OCI-LY7 (cell line): Measurements from ENCODE around the gene VPS4A. TPM values are rescaled to one million over a fixed set of nuclear protein-coding genes. Genes with fewer than 3 reads are reported as not detected.

ENCODE experiments used
- BruUV-seq: library from RNA; stranded (reverse); fragments of 400-500 nt; replicated peaks from 2 replicates; lab custom pipeline; 2021; lab: Mats Ljungman, UMichigan
- CTCF ChIA-PET: fragments of 300-600 bp; sonication (Branson Sonifier 250); formaldehyde crosslinking; loops from one replicate; lab custom pipeline; 2022; ENCODE audit warnings: antibody characterized with exemption; ENCODE audit not compliant: unreplicated experiment; lab: Charles Lee
- POLR2A ChIA-PET: fragments of 300-600 bp; sonication (Branson Sonifier 250); formaldehyde crosslinking; loops from one replicate; lab custom pipeline; 2022; ENCODE audit warnings: antibody characterized with exemption; lab: Charles Lee
- DNase-seq: peaks from one replicate; pipeline ENCODE4 v3.0.0-alpha.2; 2015; ENCODE audit warnings: low spot score
- H2AFZ ChIP-seq: fragments of 200-600 bp; sonication (generic), shearing (Covaris generic); 2 replicates; pipeline ENCODE4 v1.6.1; 2014; ENCODE audit warnings: mild to moderate bottlenecking, antibody characterized with exemption, low read length, moderate library complexity
- H3K27ac ChIP-seq: fragments of 200-600 bp; sonication (generic); 2 replicates; pipeline ENCODE4 v1.5.1; 2014; ENCODE audit warnings: mixed run types, low read depth, mild to moderate bottlenecking, moderate library complexity, low read length, inconsistent platforms; ENCODE audit not compliant: poor library complexity, severe bottlenecking
- H3K36me3 ChIP-seq: fragments of 200-600 bp; sonication (generic); 2 replicates; pipeline ENCODE4 v1.6.1; 2014; ENCODE audit warnings: mild to moderate bottlenecking, antibody characterized with exemption, low read length, moderate library complexity, mixed read lengths; ENCODE audit not compliant: insufficient read depth
- H3K4me1 ChIP-seq: fragments of 200-600 bp; sonication (generic); 2 replicates; pipeline ENCODE4 v1.5.1; 2014; ENCODE audit warnings: mild to moderate bottlenecking, low read length; ENCODE audit not compliant: insufficient read depth, poor library complexity, severe bottlenecking
- H3K4me2 ChIP-seq: fragments of 200-600 bp; sonication (generic); 2 replicates; pipeline ENCODE4 v1.6.1; 2014; ENCODE audit warnings: mild to moderate bottlenecking, low read length
- H3K4me3 ChIP-seq: fragments of 200-600 bp; sonication (generic); 2 replicates; pipeline ENCODE4 v1.5.1; 2014; ENCODE audit warnings: mild to moderate bottlenecking, low read depth, low read length; ENCODE audit not compliant: poor library complexity, severe bottlenecking
- H3K79me2 ChIP-seq: fragments of 200-600 bp; sonication (generic); 2 replicates; pipeline ENCODE4 v1.6.1; 2016; ENCODE audit warnings: low read depth, mild to moderate bottlenecking, low read length, moderate library complexity, mixed read lengths; ENCODE audit not compliant: insufficient read depth
- H3K9me2 ChIP-seq: fragments of 200-600 bp; sonication (generic); 2 replicates; pipeline ENCODE4 v1.6.1; 2016; ENCODE audit warnings: mild to moderate bottlenecking, low read length, mixed read lengths; ENCODE audit not compliant: insufficient read depth
- H3K9me3 ChIP-seq: fragments of 200-600 bp; sonication (generic); 2 replicates; pipeline ENCODE4 v1.6.1; 2014; ENCODE audit warnings: mild to moderate bottlenecking, mixed run types, low read length, mixed read lengths
- H4K20me1 ChIP-seq: fragments of 200-600 bp; sonication (generic); 2 replicates; pipeline ENCODE4 v1.6.1; 2014; ENCODE audit warnings: mild to moderate bottlenecking, antibody characterized with exemption, low read length, moderate library complexity, mixed read lengths; ENCODE audit not compliant: insufficient read depth
- CTCF ChIP-seq: fragments of 200-600 bp; sonication (generic); conservative IDR thresholded peaks from 2 replicates; pipeline ENCODE4 v1.5.1; 2014; ENCODE audit warnings: mild to moderate bottlenecking, antibody characterized with exemption, low read length, moderate library complexity, mixed read lengths
- EZH2phosphoT487 ChIP-seq: fragments of 200-600 bp; sonication (generic); IDR thresholded peaks from 2 replicates; pipeline ENCODE4 v1.6.1; 2018; ENCODE audit warnings: low read depth, borderline replicate concordance, mild to moderate bottlenecking, mixed run types, antibody characterized with exemption, low read length, moderate library complexity, mixed read lengths
- intact Hi-C: fragments of 100-400 bp; cut with micrococcal nuclease; formaldehyde crosslinking; loops from one replicate; pipeline ENCODE4 v1.10.0; 2022; ENCODE audit not compliant: unreplicated experiment
- total RNA-seq, 2 experiments: library from RNA; depleted of rRNA in 1 of 2; stranded (reverse); fragments of >200 nt in 1 of 2; shearing (Covaris generic) in 1 of 2; gene quantifications; 2 replicates each; pipeline ENCODE4 v1.2.3, GENCODE V29; 2014 to 2022

The VPS4A gene
- total RNA-seq, 2 experiments from 2014 or later, result 33.3 to 33.7 TPM

- DNase-seq, result no peak
- no peak overlapping the region for H3K4me3 ChIP-seq
- no peak overlapping the region for H3K27ac ChIP-seq
- ChIA-PET CTCF (no interaction called here), POLR2A (interaction anchor here (0.6 to 1.1 kb wide), 3 partner anchors 14 to 143 kb away, joined by 3 read pairs; no protein-coding TSS in a partner anchor)
- TF ChIP-seq CTCF, result no peak
- no peak for TF ChIP-seq EZH2phosphoT487
- intact Hi-C loops, result no loop called here
- H2AFZ ChIP-seq, result no peak overlapping the region
- H3K4me1 ChIP-seq, result no peaks in the 10 kb centered on the region
- no peaks in the 10 kb centered on the region for H3K9me3 ChIP-seq
- no peak overlapping the region for H3K4me2 ChIP-seq
- H3K9me2 ChIP-seq, result no peaks in the 10 kb centered on the region
- BruUV-seq, result no TSS peak
- H4K20me1 ChIP-seq, result no peaks in the 10 kb centered on the region
- H3K36me3 ChIP-seq, result peaks cover 28% of the 10 kb centered on the region; the same call in 1 of the 2 replicates
- no peaks in the 10 kb centered on the region for H3K79me2 ChIP-seq
Observed at GRCh38 chr16:69276148-69277115, 34.7 kb upstream of the VPS4A start.

GRCh38 chr16:69277413-69277812 lies 33.7 kb upstream of the VPS4A start:
- H2AFZ ChIP-seq, result no peak overlapping the region
- no TSS peak for BruUV-seq
- no peaks in the 10 kb centered on the region for H3K9me2 ChIP-seq
- intact Hi-C loops, result no loop called here
- H3K4me1 ChIP-seq, result no peaks in the 10 kb centered on the region
- no peaks in the 10 kb centered on the region for H3K9me3 ChIP-seq
- no peak for TF ChIP-seq EZH2phosphoT487
- no peak for TF ChIP-seq CTCF
- H3K4me2 ChIP-seq, result no peak overlapping the region
- no peak for DNase-seq
- peaks cover 22% of the 10 kb centered on the region; the same call in 1 of the 2 replicates for H3K36me3 ChIP-seq
- no peaks in the 10 kb centered on the region for H3K79me2 ChIP-seq
- ChIA-PET CTCF (no interaction called here), POLR2A (interaction anchor here (0.6 kb wide), 3 partner anchors 37 to 85 kb away, joined by 3 to 4 read pairs (median 3); no protein-coding TSS in a partner anchor)
- no peaks in the 10 kb centered on the region for H4K20me1 ChIP-seq
- no peak overlapping the region for H3K4me3 ChIP-seq
- H3K27ac ChIP-seq, result no peak overlapping the region
